SK-N-MC (cell line): ENCODE data around the gene PIF1.
"Not testable (repeated sequence)": the region's sequence is repeated elsewhere in the genome, so short reads cannot be mapped to it uniquely, and the experiment has no call there.

Source experiments
- EZH2 ChIP-seq: fragments of 200-600 bp; sonication (generic); IDR thresholded peaks from one replicate; pipeline ENCODE4 v1.6.1; 2017; ENCODE audit warnings: antibody characterized with exemption
- FOXP2 ChIP-seq: optimal IDR thresholded peaks from 2 replicates; pipeline ENCODE3; 2011; ENCODE audit warnings: mild to moderate bottlenecking, moderate library complexity; ENCODE audit not compliant: insufficient read depth; ENCODE audit errors: extremely low read length, control extremely low read depth
- POLR2AphosphoS5 ChIP-seq: IDR thresholded peaks from 2 replicates; pipeline ENCODE4 v1.6.1; 2012; ENCODE audit warnings: mild to moderate bottlenecking, low read depth, low read length, borderline replicate concordance

DNA sequence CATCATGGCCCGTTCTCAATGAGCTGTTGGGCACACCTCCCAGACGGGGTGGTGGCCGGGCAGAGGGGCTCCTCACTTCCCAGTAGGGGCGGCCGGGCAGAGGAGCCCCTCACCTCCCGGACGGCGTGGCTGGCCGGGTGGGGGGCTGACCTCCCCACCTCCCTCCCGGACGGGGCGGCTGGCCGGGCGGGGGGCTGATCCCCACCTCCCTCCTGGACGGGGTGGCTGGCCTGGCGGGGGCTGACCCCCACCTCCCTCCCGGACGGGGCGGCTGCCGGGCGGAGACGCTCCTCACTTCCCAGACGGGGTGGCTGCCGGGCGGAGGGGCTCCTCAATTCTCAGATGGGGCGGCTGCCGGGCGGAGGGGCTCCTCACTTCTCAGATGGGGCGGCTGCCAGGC, 26.5 kb downstream of the PIF1 start:
- not testable (repeated sequence) for TF ChIP-seq EZH2, POLR2AphosphoS5, FOXP2
